ENCODE data around the gene CACFD1.

The CACFD1 gene

GRCh38 chr9:133464638-133465037 is 4.9 kb downstream of the CACFD1 start:
- Histone ChIP-seq H3K4me1 (ENCODE audit: control insufficient read depth, insufficient read depth, low read length, unreplicated experiment) (peaks cover 7% of the 10 kb centered on the region), H3K4me3 (ENCODE audit: low read depth, low read length) (no peak overlapping the region), H2AFZ (ENCODE audit: low read length, unreplicated experiment) (no peak overlapping the region), H3K36me3 (ENCODE audit: insufficient read depth, low read length) (no peaks in the 10 kb centered on the region), H3K79me2 (ENCODE audit: control insufficient read depth, insufficient read depth, low read length, unreplicated experiment) (no peaks in the 10 kb centered on the region), H3K27ac (ENCODE audit: low read depth, low read length) (no peak overlapping the region), H3K27me3 (ENCODE audit: insufficient read depth, low read length) (no peaks in the 10 kb centered on the region)

DNA sequence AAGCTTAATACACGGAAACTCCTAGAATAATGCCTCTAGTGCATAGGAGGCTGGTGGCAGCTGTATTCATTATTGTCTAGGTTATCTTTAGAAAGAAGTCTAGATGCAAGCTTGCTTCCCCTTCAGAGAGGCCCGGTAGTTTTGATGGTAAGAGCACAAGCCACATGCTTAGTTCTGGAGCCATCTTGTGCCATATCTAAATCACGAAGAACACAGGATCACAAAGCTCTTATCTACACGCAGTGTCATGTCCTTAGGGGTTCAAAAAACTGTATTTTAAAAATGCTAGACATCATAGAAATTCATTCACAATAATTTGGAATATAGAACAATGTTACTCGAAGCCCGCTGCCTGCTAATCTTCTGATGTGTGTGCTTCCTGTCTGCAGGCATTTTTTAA is 6.2 kb downstream of the CACFD1 start:
- no peaks in the 10 kb centered on the region for H3K79me2 ChIP-seq (ENCODE audit: control insufficient read depth, insufficient read depth, low read length, unreplicated experiment)
- no peak overlapping the region for H2AFZ ChIP-seq (ENCODE audit: low read length, unreplicated experiment)
- H3K27me3 ChIP-seq (ENCODE audit: insufficient read depth, low read length), result no peaks in the 10 kb centered on the region
- H3K36me3 ChIP-seq (ENCODE audit: insufficient read depth, low read length), result no peaks in the 10 kb centered on the region
- peaks cover 2% of the 10 kb centered on the region for H3K4me1 ChIP-seq (ENCODE audit: control insufficient read depth, insufficient read depth, low read length, unreplicated experiment)
- H3K4me3 ChIP-seq (ENCODE audit: low read depth, low read length), result no peak overlapping the region
- H3K27ac ChIP-seq (ENCODE audit: low read depth, low read length), result no peak overlapping the region

DNA sequence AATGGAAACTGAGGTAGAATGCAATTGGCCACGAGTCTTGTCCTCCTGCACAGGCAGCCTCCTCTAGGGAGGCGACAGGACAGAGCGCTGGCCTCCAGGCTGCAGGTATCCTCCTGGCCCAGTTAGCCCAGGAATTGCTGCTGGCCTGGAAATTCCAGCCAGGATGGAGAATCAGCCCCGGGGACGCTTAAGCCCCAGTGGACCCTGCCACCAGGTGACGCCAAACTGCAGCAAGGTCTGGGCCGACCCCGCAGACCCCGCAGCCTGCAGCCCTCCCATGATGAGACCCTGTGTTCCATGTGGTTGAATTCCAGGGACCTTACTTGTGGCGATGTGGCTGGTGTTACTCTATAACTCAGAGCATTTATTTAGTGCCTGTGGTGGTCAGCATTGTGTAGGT is 7.3 kb downstream of the CACFD1 start:
- H3K27me3 ChIP-seq (ENCODE audit: insufficient read depth, low read length), result no peaks in the 10 kb centered on the region
- no peaks in the 10 kb centered on the region for H3K79me2 ChIP-seq (ENCODE audit: control insufficient read depth, insufficient read depth, low read length, unreplicated experiment)

DNA sequence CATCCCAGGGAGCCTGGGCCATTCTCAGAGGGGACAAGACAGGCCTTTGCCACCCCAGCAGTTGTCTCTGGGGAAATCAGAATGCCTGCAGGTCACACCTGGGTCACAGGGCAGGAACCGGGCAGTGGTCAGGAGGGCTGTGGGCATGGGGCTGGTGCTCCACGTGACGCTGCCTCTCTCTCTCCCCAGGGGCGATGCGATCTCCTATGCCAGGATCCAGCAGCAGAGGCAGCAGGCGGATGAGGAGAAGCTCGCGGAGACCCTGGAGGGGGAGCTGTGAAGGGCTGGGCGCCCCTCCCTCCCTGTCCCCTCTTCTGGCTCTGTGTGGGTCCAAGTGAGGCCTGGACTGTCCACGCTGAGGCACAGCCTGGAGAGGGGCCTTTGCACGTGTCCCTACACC is 8.6 kb downstream of the CACFD1 start:
- no peak overlapping the region for H3K27ac ChIP-seq (ENCODE audit: low read depth, low read length)
- H3K27me3 ChIP-seq (ENCODE audit: insufficient read depth, low read length), result no peaks in the 10 kb centered on the region
- H3K79me2 ChIP-seq (ENCODE audit: control insufficient read depth, insufficient read depth, low read length, unreplicated experiment), result no peaks in the 10 kb centered on the region
- H3K36me3 ChIP-seq (ENCODE audit: insufficient read depth, low read length), result no peaks in the 10 kb centered on the region
- H3K4me3 ChIP-seq (ENCODE audit: low read depth, low read length), result no peak overlapping the region
- no peaks in the 10 kb centered on the region for H3K4me1 ChIP-seq (ENCODE audit: control insufficient read depth, insufficient read depth, low read length, unreplicated experiment)
- no peak overlapping the region for H2AFZ ChIP-seq (ENCODE audit: low read length, unreplicated experiment)

More for the DNA sequence above, 7.3 kb downstream of the CACFD1 start:
- Histone ChIP-seq H2AFZ (ENCODE audit: low read length, unreplicated experiment) (no peak overlapping the region), H3K4me1 (ENCODE audit: control insufficient read depth, insufficient read depth, low read length, unreplicated experiment) (no peaks in the 10 kb centered on the region), H3K27ac (ENCODE audit: low read depth, low read length) (no peak overlapping the region), H3K4me3 (ENCODE audit: low read depth, low read length) (no peak overlapping the region), H3K36me3 (ENCODE audit: insufficient read depth, low read length) (no peaks in the 10 kb centered on the region)

DNA sequence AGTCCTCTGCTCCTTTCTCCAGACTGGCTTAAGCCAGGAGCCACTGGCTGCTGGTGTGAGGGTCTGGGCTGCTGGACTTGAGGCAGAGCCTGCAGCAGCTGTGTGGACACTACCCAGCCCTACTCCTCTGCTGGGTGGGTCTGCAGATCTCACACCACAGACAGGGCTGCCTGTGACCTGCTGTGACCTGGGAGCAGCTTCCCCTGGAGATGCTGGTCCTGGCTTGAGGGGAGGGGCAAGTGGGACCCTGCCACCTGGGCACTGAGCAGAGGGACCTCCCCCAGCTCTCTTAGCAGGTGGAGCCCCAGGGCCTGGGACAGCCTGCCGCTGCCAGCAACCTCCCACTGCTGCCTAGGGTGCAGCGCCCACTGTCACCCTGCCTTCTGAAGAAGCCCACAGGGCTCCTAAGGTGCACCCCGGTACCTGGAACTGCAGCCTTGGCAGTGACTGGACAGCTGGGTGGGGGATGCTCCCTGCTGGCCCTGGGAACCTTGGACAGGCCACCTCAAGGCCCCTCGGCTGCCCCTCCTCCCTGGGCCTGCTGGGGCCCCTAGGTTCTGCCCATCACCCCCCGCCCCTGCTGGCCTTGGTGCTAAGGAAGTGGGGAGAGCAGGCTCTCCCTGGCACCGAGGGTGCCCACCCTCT is 9.1 kb downstream of the CACFD1 start:
- H3K4me3 ChIP-seq (ENCODE audit: low read depth, low read length), result no peak overlapping the region
- H3K4me1 ChIP-seq (ENCODE audit: control insufficient read depth, insufficient read depth, low read length, unreplicated experiment), result no peaks in the 10 kb centered on the region
- H3K79me2 ChIP-seq (ENCODE audit: control insufficient read depth, insufficient read depth, low read length, unreplicated experiment), result no peaks in the 10 kb centered on the region
- H3K36me3 ChIP-seq (ENCODE audit: insufficient read depth, low read length), result peaks cover 2% of the 10 kb centered on the region; the same call in 1 of the 2 replicates
- H3K27me3 ChIP-seq (ENCODE audit: insufficient read depth, low read length), result no peaks in the 10 kb centered on the region
- no peak overlapping the region for H2AFZ ChIP-seq (ENCODE audit: low read length, unreplicated experiment)
- H3K27ac ChIP-seq (ENCODE audit: low read depth, low read length), result no peak overlapping the region

GRCh38 chr9:133470427-133470924 is 10.7 kb downstream of the CACFD1 start:
- Histone ChIP-seq H3K27me3 (ENCODE audit: insufficient read depth, low read length) (no peaks in the 10 kb centered on the region), H3K4me1 (ENCODE audit: control insufficient read depth, insufficient read depth, low read length, unreplicated experiment) (no peaks in the 10 kb centered on the region), H2AFZ (ENCODE audit: low read length, unreplicated experiment) (no peak overlapping the region), H3K4me3 (ENCODE audit: low read depth, low read length) (no peak overlapping the region), H3K36me3 (ENCODE audit: insufficient read depth, low read length) (peaks cover 4% of the 10 kb centered on the region; the same call in 1 of the 2 replicates), H3K27ac (ENCODE audit: low read depth, low read length) (no peak overlapping the region), H3K79me2 (ENCODE audit: control insufficient read depth, insufficient read depth, low read length, unreplicated experiment) (no peaks in the 10 kb centered on the region)

GRCh38 chr9:133470988-133471387 is 11.2 kb downstream of the CACFD1 start:
- Histone ChIP-seq H3K79me2 (ENCODE audit: control insufficient read depth, insufficient read depth, low read length, unreplicated experiment) (peaks cover 2% of the 10 kb centered on the region), H2AFZ (ENCODE audit: low read length, unreplicated experiment) (no peak overlapping the region), H3K27me3 (ENCODE audit: insufficient read depth, low read length) (no peaks in the 10 kb centered on the region)

DNA sequence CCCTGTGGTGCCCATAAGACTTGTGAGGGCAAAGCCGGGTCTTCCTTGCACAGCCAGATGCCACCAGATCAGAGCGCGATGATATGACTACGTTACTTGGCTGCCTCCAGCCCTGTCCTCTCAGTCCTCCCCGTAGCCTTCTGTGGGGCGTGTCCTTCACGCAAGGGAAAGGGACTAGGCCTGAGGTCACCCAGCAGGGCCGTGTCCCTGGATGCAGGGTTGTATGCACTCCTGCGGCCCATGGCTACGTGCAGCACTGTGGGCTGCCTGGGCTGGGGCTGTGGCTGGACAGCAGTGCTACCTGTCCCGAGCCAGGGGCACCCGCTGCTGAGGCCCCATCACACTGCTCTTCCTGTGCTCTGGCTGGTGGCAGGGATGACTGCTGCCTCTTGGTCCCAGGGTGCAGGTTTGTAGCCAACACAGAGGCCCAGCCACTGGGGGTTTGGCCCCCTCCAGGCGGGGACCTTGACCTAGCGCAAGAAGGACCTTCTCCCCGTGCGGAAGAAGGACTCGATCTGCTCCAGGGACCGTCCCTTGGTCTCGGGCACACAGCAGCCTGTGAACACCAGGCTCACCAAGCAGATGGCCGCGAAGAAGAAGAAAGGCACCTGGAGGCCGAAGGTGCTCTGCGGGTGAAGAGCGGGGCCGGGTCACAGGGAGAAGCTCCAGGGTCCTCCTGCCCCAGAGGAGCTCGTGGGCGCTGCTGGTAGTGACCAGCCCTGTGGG is 11.9 kb downstream of the CACFD1 start:
- H3K79me2 ChIP-seq (ENCODE audit: control insufficient read depth, insufficient read depth, low read length, unreplicated experiment), result peaks cover 5% of the 10 kb centered on the region
- H2AFZ ChIP-seq (ENCODE audit: low read length, unreplicated experiment), result no peak overlapping the region
- H3K27me3 ChIP-seq (ENCODE audit: insufficient read depth, low read length), result no peaks in the 10 kb centered on the region
- H3K4me1 ChIP-seq (ENCODE audit: control insufficient read depth, insufficient read depth, low read length, unreplicated experiment), result peaks cover 7% of the 10 kb centered on the region
- no peak overlapping the region for H3K4me3 ChIP-seq (ENCODE audit: low read depth, low read length)
- peaks cover 8% of the 10 kb centered on the region; the same call in 1 of the 2 replicates for H3K36me3 ChIP-seq (ENCODE audit: insufficient read depth, low read length)
- no peak overlapping the region for H3K27ac ChIP-seq (ENCODE audit: low read depth, low read length)

More at GRCh38 chr9:133470988-133471387, 11.2 kb downstream of the CACFD1 start:
- H3K27ac ChIP-seq (ENCODE audit: low read depth, low read length), result no peak overlapping the region
- H3K4me1 ChIP-seq (ENCODE audit: control insufficient read depth, insufficient read depth, low read length, unreplicated experiment), result peaks cover 2% of the 10 kb centered on the region
- H3K4me3 ChIP-seq (ENCODE audit: low read depth, low read length), result no peak overlapping the region
- H3K36me3 ChIP-seq (ENCODE audit: insufficient read depth, low read length), result peaks cover 6% of the 10 kb centered on the region; the same call in 1 of the 2 replicates

DNA sequence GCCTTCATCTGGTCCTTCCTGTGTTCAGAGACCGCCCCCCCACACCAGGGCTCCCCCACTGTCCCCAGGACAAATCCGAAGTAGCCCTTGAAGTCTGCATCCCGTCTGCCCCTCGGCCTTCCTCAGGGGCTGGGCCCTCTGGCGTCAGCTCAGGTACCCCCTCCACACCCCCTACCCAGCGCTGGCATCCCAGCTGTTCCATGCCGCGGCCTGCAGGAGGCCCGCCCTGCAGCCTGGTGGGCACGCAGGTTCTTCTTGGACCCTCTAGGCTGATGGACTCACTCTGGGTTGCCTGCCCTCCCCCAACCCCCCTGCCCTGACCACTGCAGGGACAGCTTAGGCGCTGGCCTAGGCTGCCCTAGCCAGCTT is 12.5 kb downstream of the CACFD1 start:
- H3K4me3 ChIP-seq (ENCODE audit: low read depth, low read length), result no peak overlapping the region
- no peak overlapping the region for H3K27ac ChIP-seq (ENCODE audit: low read depth, low read length)
- H3K36me3 ChIP-seq (ENCODE audit: insufficient read depth, low read length), result peaks cover 8% of the 10 kb centered on the region; the same call in 1 of the 2 replicates
- H2AFZ ChIP-seq (ENCODE audit: low read length, unreplicated experiment), result no peak overlapping the region
- peaks cover 13% of the 10 kb centered on the region for H3K4me1 ChIP-seq (ENCODE audit: control insufficient read depth, insufficient read depth, low read length, unreplicated experiment)
- H3K79me2 ChIP-seq (ENCODE audit: control insufficient read depth, insufficient read depth, low read length, unreplicated experiment), result peaks cover 10% of the 10 kb centered on the region
- H3K27me3 ChIP-seq (ENCODE audit: insufficient read depth, low read length), result no peaks in the 10 kb centered on the region

GRCh38 chr9:133472753-133473378 is 13.1 kb downstream of the CACFD1 start:
- Histone ChIP-seq H2AFZ (ENCODE audit: low read length, unreplicated experiment) (no peak overlapping the region), H3K27ac (ENCODE audit: low read depth, low read length) (no peak overlapping the region), H3K79me2 (ENCODE audit: control insufficient read depth, insufficient read depth, low read length, unreplicated experiment) (peaks cover 16% of the 10 kb centered on the region), H3K36me3 (ENCODE audit: insufficient read depth, low read length) (peaks cover 8% of the 10 kb centered on the region; the same call in 1 of the 2 replicates), H3K4me3 (ENCODE audit: low read depth, low read length) (no peak overlapping the region), H3K4me1 (ENCODE audit: control insufficient read depth, insufficient read depth, low read length, unreplicated experiment) (peaks cover 19% of the 10 kb centered on the region), H3K27me3 (ENCODE audit: insufficient read depth, low read length) (no peaks in the 10 kb centered on the region)

Measured in ACC112 (cell line).